ENCODE data around the gene TUBGCP3.

DNA sequence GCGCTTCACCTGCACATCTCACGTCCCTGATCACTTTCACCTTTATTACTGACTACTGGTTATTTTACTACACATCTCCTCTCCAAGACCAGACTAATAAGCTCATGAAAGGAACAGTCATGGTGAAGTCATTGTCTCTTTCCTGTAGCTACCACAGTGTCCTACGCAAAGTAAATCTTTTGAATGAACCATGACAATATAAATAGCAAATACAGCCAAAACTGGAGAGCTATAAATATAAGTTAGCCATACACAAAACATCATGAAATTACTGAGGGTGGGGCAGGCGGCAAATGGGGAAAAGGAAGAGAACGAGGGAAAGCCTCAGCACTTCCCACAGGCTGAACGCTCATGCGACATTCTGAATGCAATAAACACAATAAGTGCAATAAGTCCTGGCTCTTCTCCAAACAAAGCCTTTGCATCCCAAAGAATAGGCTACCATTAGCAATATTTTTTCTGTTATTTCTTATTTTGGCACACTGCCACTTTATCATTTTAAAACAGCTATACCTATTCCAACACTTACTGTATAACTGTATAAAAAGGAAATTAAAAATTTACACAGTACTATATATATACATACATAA is 62.5 kb downstream of the TUBGCP3 start:
- TF ChIP-seq EZH2 (IDR thresholded peaks at IDR 0.05; ENCODE audit: borderline replicate concordance, low read length), result no peak
- TF ChIP-seq, protein P1, sequence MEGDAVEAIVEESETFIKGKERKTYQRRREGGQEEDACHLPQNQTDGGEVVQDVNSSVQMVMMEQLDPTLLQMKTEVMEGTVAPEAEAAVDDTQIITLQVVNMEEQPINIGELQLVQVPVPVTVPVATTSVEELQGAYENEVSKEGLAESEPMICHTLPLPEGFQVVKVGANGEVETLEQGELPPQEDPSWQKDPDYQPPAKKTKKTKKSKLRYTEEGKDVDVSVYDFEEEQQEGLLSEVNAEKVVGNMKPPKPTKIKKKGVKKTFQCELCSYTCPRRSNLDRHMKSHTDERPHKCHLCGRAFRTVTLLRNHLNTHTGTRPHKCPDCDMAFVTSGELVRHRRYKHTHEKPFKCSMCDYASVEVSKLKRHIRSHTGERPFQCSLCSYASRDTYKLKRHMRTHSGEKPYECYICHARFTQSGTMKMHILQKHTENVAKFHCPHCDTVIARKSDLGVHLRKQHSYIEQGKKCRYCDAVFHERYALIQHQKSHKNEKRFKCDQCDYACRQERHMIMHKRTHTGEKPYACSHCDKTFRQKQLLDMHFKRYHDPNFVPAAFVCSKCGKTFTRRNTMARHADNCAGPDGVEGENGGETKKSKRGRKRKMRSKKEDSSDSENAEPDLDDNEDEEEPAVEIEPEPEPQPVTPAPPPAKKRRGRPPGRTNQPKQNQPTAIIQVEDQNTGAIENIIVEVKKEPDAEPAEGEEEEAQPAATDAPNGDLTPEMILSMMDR (IDR thresholded peaks at IDR 0.05; ENCODE audit: low read length), result no peak

Measured in OCI-LY1 (cell line).